SKM-1 treated with dmso at 0.1 percent for 144 hours (cell line): ENCODE data around the gene PARD3B.

Source experiments
- DNase-seq: peaks from one replicate; lab custom pipeline; 2025; ENCODE audit not compliant: unreplicated experiment; lab: John Stamatoyannopoulos, UW

PARD3B gene

DNA sequence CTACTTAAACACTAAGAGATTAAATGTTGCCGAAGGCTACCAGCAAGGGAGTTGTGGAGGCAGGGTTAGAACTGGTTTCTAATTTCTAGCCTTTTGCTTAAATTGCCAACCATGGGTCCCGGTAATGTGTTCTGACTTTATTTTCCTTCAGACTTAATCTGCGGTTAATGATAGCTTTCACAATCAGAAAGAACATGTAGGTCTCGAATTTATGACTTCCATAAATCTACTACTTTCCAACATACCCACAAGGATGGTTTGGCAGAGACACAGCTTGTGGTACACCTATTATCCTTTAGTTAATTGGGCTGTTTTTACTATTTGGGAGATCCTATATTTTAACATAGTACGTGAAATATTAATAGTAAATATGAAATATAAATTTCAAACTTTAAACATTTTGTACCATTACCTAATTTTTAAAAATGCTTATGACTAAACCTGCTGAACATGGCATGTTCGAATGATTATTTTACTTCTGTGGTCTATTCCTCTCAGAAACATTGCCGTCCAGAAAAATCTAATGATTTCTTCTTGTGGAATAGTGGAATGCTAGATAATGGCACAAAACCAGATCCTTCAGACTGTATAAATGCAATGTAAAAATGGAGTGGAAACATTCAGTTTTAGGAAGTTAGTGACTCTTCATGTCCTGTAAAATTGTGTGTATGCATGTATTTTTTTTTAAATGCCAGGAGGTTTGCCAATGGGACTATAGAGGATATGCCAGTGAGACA lies 41.3 kb downstream of the PARD3B start:
- DNase-seq = no peak

DNA sequence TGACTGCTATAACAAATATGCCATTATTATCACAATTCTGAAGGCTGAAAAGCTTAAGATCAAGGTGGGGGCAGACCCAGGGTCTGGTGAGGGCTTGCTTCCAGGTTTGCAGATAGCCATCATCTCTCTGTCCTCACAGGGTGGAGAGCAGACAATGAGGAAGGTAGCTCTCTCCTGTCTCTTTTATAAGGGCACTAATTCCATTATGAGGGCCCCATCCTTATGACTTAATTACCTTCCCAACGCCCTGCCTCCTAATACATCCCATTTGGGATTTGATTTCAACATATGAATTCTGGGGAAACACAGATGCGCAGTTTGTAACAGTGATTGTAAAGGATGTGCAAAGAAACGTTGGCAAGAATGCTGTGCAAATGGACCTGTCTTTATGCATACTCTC lies 44.8 kb downstream of the PARD3B start:
- no peak for DNase-seq

DNA sequence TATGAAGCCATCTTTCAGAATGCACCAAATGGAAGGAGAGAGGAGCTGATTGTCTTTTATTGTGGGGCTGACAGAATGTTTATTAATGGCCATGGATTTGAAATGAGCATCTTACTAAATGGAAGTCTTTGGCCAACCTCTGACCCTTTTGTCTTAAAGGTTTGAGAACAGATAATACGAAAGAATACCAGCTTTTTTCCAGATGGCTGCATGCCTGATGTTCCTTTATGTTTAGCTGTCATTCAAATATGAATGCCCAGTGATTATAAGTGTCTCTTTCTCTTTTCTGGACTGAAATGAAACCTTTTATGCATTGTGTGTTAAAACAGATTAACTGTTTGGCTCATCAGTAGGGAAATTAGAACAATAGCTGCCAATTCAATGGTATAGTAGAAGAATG lies 46.0 kb downstream of the PARD3B start:
- DNase-seq = no peak

DNA sequence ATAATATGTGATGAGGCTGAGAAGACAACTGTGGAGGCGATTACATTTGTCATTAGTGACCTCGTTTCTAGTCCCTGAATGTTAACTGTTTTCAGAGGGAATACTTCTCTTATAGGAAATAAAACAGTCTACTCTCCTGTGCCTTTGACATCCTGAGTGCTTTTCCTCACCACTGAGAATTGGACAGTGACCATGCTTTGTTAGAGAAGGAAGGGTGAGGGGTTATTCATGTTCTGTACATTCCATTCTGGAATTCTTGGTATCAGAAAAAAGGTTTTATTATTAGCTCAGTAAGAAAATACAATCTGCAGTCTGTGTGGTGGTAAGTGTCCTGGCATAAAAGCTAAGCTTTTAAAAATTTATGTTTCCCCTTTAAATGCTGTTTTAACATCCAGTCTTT lies 58.8 kb downstream of the PARD3B start:
- DNase-seq = no peak

DNA sequence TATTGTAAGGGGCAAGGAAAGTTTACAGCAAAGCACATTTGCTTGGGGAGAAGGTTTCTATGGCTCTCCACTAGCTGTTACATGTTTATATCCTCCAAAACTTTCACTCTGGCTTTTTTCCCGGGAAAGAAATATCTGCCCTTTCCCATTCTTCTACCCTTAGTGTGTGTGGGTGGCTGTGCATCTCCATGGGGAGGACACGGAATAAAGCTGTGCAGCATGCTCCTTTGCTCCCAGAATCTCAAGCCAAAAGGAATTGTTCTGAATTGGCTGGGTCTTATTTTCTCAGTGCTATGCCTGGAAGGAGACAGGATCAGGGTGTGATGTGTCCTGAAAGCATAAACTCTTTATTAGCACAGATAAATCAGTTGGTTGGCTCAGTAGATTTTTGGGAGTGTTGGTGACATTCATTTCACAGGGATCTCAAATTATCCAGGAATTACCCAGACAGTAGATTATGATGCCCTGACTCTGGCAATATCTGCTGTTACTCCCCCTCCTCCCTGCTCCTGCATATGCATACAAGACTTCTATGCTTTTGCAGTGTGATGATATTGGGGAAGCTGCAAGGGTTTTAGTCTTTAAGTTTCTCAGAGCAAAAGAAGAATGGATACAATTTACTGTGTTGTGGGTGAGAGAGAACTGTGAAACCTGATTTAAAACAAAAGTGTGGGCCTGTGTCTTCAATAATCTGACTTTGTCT lies 63.1 kb downstream of the PARD3B start:
- no peak for DNase-seq

GRCh38 chr2:204611017-204611631 lies 65.8 kb downstream of the PARD3B start:
- no peak for DNase-seq

DNA sequence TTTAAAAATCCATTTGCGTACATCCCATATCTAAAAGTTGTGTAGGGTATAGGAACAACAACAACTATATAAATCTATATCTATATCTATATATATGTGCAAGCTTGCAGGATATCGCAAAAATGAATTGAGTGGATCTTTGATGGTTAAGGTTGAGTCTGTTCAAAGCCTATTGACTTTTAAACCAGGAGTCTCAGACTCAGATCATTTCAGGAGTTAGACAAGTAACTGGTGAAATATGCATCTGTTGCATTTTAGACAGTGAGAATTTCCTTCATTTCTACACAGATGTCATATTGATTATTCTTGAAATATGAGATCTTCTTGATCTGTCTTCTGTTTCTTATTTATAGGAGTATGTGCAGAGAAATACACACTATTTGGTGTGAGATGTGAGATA lies 66.5 kb downstream of the PARD3B start:
- DNase-seq = no peak

DNA sequence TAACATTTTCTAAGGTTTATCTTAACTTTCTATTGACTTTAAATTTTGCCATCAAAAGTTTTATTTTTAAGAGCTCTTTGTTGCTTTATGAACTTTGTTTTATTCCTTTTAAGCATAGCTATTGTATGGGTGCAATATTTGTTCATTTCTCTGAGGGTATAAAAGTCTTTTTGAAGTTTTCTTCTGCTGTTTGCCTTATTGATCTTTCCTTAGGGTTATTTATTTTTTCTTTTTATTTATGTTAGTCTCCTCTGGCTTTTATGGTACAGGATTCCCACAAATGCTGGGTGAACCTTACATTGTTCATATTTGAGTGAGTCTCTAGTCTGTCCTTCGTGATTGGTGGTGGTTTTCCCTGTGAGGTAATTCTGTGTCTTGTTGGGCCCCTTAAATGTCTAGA lies 68.4 kb downstream of the PARD3B start:
- DNase-seq = no peak

DNA sequence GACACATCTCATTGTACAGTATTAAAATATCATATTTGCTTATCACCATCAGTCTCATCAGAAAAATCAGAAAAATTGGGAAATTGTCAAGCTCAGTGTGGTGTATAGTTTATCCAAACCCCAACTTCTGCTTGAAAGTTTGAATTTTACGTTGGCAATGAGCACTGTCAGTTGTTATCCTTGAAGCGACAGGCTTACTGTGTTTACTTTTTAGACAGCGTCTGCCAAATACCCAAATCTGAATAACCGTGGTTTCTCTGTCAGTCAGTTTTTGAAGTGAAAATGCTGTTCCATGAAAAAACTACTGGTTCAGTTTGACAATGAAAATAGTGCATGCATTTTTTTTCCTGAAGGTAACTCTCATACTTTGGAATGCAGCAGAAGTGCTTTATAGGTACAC lies 70.2 kb downstream of the PARD3B start:
- no peak for DNase-seq

DNA sequence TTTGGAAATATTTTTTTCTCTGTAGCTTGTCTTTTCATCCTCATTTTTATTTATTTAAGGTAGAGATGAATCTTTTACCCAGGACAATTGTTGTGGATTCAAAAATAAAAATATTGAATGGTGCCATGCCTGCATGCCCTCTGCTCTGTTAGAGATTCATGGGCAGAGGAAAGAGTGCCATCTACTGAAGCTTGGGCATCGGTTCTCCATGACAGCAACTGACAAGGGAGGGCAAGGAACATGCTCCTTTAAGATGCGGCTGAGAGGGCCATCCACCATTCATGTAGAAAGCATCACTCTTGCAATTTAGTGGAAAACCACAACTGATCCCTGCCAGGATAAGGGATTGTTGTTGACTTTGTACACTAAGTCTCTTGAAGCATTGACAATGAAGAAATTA lies 79.9 kb downstream of the PARD3B start:
- no peak for DNase-seq

DNA sequence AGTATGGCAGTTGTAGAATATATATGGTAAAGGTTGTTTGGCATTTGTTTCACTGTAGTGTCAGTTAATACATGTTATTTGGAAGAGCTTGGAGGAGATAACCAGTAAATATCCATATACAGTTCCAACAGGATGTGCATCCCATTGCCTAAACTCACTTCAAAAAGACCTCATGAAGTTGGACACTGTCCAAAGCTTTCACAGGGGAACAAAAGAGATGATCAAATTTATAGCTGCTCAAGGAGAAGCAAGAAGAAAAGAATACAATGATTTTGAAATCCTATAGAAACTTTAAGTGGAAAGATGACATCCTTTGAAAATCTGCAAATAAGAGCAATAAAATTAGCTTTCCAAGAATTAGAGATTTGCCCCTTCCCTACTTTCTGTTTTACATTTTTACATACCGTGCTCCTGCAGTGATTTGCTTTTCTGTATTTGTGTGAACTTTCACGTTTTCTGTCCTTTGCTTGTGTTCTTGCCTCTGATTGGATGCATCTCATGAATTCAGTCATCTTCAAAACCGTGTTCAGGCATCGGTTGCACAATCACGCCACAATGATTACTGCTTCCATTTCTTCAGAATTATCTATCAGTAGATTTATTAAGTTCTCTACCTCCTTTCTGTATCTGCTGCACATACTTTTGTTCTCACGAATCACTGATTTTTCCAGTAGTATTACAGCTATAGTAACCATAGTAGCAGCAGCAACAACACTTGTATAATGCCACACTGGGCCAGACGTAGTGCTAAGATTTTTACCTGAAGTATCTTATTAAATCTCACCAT lies 83.8 kb downstream of the PARD3B start:
- DNase-seq = no peak

GRCh38 chr2:204632410-204632809 lies 87.1 kb downstream of the PARD3B start:
- no peak for DNase-seq

- DNase-seq = no peak
Measured at GRCh38 chr2:204634564-204634963, 89.3 kb downstream of the PARD3B start.

DNA sequence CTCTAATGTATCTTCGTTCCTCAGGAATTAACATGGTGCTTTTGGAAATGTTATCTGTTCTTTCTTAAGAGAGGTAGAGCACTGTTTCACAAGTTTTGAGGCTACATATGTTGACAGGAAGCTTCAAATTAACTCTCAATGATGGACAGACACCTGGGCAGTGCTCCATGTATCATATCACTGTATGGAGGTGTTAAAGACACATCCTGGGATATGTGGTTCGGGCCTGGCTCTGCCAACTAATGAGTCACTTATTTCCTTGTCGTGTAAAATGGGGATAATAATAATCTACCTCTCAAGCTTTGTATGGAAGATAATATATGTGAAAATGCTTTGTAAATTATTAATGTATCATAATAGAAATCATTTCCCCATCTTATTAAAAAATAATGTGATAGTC lies 90.2 kb downstream of the PARD3B start:
- DNase-seq = no peak

DNA sequence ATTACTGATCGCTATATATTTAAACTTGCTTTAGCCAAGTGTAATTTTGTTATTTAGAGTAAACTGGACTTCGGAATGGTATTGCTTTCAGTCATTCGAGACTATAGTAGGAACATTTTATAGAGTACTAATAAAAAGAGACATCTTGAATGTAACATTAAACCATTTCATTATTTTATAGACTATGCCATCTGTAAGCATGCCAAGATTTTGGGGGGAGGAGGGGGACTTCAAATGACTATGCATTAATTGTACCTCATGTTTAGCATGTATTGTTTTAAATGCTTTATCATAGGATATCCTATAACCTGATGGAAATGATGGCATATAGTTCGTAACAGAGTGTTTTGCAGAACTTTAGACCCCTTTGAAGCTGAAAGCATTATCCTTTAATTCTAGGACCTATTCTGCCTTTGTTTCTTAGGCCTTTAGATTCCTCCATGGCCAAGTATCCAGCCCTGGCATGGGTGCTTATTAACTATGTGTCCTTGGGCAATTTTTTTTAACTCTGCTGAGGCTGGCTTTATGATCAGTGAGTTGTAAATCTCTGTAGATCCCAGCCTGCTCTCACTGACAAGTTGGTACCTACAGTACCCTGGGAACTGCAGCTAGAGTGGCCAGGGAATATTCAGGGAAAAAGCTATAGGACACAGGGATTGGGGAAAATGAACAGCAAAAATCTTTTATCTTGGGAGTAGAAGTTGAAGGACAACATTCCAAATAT lies 93.4 kb downstream of the PARD3B start:
- no peak for DNase-seq

- DNase-seq = no peak
Measured at GRCh38 chr2:204643326-204643725, 98.1 kb downstream of the PARD3B start.

DNA sequence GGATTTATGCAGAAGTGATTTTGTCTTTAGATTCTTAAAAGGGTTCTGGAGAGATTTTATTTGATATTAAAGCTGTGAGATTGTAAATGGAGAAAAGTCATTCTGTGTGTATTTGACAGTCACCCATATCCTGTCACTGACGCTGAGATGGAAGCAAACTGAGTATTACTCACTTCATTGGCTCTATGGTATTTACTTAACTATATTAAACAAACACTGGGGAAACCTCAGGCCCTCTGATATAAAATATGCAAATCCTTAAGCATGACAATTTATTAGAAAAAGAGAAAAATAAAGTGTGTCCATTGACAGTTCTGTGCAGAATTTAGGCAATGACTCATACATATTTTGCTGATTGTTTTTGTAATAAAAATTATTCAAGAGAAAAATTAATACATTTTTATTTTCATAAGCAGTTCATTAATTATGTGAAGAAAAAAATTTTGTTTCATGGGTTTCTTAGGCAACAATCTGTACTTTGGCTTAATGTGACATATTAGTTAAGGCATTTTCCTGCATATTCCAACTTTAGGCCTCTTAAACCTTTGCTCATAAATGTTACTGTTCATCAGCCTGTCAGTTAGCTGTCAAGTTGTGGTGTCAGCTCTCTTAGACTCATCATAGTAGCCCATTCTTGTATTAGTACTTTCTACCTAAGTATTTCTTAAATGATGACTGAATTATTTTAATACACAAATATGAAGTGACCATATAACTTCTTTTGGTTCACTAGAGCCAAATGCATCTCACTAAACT lies 99.9 kb downstream of the PARD3B start:
- DNase-seq = no peak

GRCh38 chr2:204647626-204648025 lies 102.4 kb downstream of the PARD3B start:
- DNase-seq = no peak

DNA sequence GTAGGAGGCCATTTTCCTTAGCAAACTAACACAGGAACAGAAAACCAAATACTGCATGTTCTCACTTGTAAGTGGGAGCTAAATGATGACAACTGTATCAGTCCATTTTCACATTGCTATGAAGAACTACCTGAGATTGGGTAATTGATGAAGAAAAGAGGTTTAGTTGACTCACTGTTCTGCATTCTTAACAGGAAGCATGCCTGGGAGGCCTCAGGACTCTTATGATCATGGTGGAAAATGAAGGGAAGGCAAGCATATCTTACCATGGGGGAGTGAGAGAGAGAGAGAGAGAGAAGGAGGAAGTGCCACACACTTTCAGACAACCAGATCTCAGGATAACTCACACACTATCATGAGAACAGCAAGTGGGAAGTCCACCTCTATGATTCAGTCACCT lies 105.3 kb downstream of the PARD3B start:
- no peak for DNase-seq

DNA sequence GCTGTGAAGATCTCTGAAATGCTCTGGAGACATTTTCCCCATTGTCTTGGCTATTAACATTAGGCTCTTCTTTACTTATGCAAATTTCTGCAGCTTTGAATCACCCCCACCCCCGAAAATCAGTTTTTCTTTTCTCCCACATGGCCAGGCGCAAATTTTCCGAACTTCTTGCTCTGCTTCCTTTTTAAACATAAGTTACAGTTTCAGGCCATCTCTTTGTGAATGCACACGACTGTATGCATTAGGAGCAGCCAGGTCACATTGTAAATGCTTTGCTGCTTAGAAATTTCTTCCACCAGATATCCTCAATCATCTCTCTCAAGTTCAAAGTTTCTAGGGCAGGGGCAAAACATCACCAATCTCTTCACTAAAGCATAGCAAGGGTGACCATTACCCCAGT lies 106.8 kb downstream of the PARD3B start:
- DNase-seq = no peak
